ENCODE data around the gene SLC7A14. TPM values are rescaled to one million over a fixed set of nuclear protein-coding genes. Genes with fewer than 3 reads are reported as not detected.

SLC7A14 gene
- total RNA-seq, 4 donors from 2014 or later, result 0.44 TPM; not detected in 3

DNA sequence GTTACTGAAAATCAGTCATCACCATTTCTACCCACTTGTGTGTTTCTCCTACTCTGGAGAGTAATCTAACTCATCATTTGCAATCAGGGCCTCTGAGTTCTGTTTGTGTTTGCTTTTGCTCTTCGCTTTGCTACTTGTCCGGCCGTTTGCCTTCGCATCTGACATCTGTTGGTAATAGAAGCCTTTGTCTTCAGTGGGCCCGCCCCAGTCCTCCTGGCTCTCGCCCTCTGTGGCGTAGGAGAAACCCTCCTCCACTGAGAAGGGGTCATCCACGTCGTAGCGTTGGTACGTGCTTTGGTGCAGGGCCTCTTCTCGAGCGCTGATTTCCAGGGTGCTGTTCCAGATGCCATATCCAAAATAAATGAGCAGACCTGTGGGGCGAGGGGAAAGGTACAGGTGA is 118.9 kb downstream of the SLC7A14 start:
- no peaks in the 10 kb centered on the region for H3K9me3 ChIP-seq
- H3K27me3 ChIP-seq, result no peaks in the 10 kb centered on the region
- peaks cover 0 to 55% (median 18%) of the 10 kb centered on the region in 4 donors for H3K4me1 ChIP-seq
- peak; percentile 33 to 47 for DNase-seq (ENCODE audit: low spot score in 2 of 2)
- WGBS, 2 donors, result 26 to 38% methylated on average over 14 of the region's 14 CpGs
- no peak for TF ChIP-seq POLR2A (IDR thresholded peaks at IDR 0.05)
- TF ChIP-seq EP300 (IDR thresholded peaks at IDR 0.05), result peak in 1 of 2 donors; percentile 45
- no peak overlapping the region for H3K4me3 ChIP-seq
- no peaks in the 10 kb centered on the region for H3K36me3 ChIP-seq
- peak overlapping the region in 3 of 4 donors; percentile 23 to 76 (median 74) for H3K27ac ChIP-seq

DNA sequence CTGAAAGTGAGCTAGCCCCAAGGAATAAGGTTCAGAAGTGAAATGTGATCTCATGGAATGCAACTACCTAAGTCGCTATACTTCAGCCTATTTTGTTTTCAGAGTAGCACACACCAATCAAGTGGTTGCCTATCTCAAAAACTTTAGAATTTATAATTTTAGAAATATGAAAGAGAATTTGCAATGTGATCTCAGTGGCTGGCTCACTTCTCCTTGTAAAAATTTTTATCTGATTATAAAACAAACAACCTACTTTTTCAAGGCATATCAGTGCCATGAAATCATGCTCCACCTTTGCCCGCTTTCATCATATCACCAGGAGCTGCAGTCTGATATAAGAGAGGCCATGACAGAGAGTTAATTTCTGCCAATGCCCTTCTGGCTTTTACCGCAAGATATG is 119.9 kb downstream of the SLC7A14 start:
- no peak for DNase-seq (ENCODE audit: low spot score in 2 of 2)
- H3K4me1 ChIP-seq, result peaks cover 0 to 50% (median 16%) of the 10 kb centered on the region in 4 donors
- H3K36me3 ChIP-seq, result no peaks in the 10 kb centered on the region
- no peak overlapping the region for H3K4me3 ChIP-seq
- H3K27me3 ChIP-seq, result no peaks in the 10 kb centered on the region
- H3K9me3 ChIP-seq, result no peaks in the 10 kb centered on the region
- WGBS, 2 donors, result 78 to 95% methylated on average over 3 of the region's 3 CpGs
- TF ChIP-seq EP300 (IDR thresholded peaks at IDR 0.05) (no peak), POLR2A (IDR thresholded peaks at IDR 0.05) (no peak)
- TF ChIP-seq, protein P1, sequence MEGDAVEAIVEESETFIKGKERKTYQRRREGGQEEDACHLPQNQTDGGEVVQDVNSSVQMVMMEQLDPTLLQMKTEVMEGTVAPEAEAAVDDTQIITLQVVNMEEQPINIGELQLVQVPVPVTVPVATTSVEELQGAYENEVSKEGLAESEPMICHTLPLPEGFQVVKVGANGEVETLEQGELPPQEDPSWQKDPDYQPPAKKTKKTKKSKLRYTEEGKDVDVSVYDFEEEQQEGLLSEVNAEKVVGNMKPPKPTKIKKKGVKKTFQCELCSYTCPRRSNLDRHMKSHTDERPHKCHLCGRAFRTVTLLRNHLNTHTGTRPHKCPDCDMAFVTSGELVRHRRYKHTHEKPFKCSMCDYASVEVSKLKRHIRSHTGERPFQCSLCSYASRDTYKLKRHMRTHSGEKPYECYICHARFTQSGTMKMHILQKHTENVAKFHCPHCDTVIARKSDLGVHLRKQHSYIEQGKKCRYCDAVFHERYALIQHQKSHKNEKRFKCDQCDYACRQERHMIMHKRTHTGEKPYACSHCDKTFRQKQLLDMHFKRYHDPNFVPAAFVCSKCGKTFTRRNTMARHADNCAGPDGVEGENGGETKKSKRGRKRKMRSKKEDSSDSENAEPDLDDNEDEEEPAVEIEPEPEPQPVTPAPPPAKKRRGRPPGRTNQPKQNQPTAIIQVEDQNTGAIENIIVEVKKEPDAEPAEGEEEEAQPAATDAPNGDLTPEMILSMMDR (IDR thresholded peaks at IDR 0.05), result no peak
- peak overlapping the region in 2 of 4 donors; percentile 74 to 76 for H3K27ac ChIP-seq

DNA sequence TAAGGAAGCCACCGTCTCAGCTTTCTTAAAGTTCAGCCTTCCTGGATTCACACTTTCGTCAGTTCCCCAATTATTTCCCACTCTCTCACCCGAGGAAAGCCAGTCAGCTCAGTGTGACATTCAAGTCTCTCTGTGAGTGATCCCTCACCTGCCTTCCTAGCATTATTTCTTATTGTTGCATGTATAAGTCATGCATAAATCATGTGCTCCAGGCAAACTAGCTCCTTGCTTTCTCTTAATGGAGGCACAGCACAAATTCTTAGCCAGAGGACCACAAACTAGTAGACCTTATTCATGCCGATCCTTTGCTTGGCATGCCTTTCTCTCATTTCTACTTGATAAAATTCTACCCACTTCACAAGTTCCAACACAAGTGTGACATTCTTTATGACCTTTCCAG is 122.9 kb downstream of the SLC7A14 start:
- peaks cover 0 to 21% (median 6%) of the 10 kb centered on the region in 4 donors for H3K4me1 ChIP-seq
- no peak overlapping the region for H3K27ac ChIP-seq
- TF ChIP-seq EP300 (IDR thresholded peaks at IDR 0.05) (no peak), POLR2A (IDR thresholded peaks at IDR 0.05) (no peak)
- TF ChIP-seq, protein P1 (IDR thresholded peaks at IDR 0.05), result no peak
- H3K4me3 ChIP-seq, result no peak overlapping the region
- H3K9me3 ChIP-seq, result no peaks in the 10 kb centered on the region
- DNase-seq (ENCODE audit: low spot score in 2 of 2), result no peak
- H3K27me3 ChIP-seq, result no peaks in the 10 kb centered on the region
- WGBS, 2 donors, result 83 to 84% methylated on average over 4 of the region's 4 CpGs
- H3K36me3 ChIP-seq, result no peaks in the 10 kb centered on the region

DNA sequence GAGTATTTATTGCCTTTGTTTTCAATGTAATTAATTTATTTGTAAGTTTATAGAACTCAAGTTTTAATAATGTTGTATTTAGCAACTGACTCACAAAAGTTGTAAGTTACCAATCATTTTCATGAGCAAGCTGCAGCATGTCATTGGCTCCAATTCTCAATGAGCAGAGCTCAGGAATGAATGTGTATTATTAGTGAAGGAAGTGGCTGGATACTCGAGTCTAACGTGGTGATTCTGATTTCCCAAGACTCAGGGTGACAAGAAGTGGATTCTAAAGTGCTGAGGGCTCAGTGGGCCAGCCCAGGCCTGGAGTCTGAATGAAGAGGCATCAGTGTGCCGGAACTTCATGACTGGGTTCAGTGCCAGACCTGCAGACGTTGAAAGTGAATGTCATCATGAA is 127.6 kb downstream of the SLC7A14 start:
- no peaks in the 10 kb centered on the region for H3K36me3 ChIP-seq
- H3K27ac ChIP-seq, result no peak overlapping the region
- H3K9me3 ChIP-seq, result no peaks in the 10 kb centered on the region
- H3K27me3 ChIP-seq, result no peaks in the 10 kb centered on the region
- no peaks in the 10 kb centered on the region for H3K4me1 ChIP-seq
- DNase-seq (ENCODE audit: low spot score in 2 of 2), result no peak
- H3K4me3 ChIP-seq, result no peak overlapping the region
- 65 to 71% methylated on average over 3 to 4 of the region's 4 CpGs for WGBS, 2 donors
- TF ChIP-seq POLR2A (IDR thresholded peaks at IDR 0.05), result no peak
- TF ChIP-seq EP300 (IDR thresholded peaks at IDR 0.05), result no peak
- TF ChIP-seq, protein P1 (IDR thresholded peaks at IDR 0.05), result no peak

DNA sequence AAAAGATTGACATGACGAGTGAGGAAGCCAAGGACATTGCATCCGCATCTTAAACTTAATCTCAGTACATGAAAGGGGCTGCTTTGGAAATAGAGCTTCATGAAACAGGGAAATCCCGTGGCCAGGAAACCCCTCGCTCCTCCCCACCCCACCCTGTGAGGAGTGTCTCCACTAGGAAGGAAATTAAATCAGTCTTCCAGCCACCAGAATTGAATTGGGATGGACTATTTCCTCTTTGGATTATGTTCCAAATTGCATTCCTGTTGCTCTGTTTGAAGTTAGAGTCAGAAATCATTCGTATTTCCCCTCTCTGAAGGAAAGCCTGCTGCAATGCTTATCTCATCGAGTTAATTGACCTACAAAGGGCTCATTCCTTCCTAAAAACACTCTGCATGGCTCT is 131.4 kb downstream of the SLC7A14 start:
- H3K9me3 ChIP-seq, result no peaks in the 10 kb centered on the region
- H3K27me3 ChIP-seq, result no peaks in the 10 kb centered on the region
- no peaks in the 10 kb centered on the region for H3K4me1 ChIP-seq
- DNase-seq (ENCODE audit: low spot score in 2 of 2), result no peak
- TF ChIP-seq, protein P1 (IDR thresholded peaks at IDR 0.05), result no peak
- TF ChIP-seq POLR2A (IDR thresholded peaks at IDR 0.05) (no peak), EP300 (IDR thresholded peaks at IDR 0.05) (no peak)
- 69 to 72% methylated on average over 6 of the region's 6 CpGs for WGBS, 2 donors
- no peak overlapping the region for H3K27ac ChIP-seq
- H3K4me3 ChIP-seq, result no peak overlapping the region
- no peaks in the 10 kb centered on the region for H3K36me3 ChIP-seq

DNA sequence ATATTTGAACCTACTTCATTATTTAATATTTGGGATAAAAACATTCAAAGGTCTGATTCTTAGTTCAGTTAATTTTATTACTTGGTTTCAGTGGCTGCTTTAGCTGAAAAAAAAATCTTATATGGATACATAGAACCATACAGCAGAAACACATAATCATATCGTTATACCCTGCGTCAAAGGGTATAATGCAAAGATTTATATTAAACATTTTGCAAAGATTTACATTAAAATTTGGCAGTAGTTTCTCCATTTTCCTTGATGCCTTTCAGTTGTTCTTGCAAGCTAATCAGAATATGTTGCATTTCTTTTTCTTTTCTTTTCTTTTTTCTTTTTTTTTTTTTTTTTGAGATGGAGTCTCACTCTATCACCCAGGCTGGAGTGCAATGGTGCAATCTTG is 135.8 kb downstream of the SLC7A14 start:
- Histone ChIP-seq H3K4me1 (peaks cover 0 to 11% (median 4%) of the 10 kb centered on the region in 4 donors), H3K36me3 (no peaks in the 10 kb centered on the region), H3K27ac (no peak overlapping the region), H3K27me3 (no peaks in the 10 kb centered on the region), H3K9me3 (no peaks in the 10 kb centered on the region), H3K4me3 (no peak overlapping the region)
- WGBS, 2 donors, result 80 to 87% methylated on average over 2 of the region's 2 CpGs
- DNase-seq (ENCODE audit: low spot score in 2 of 2), result no peak
- TF ChIP-seq, protein P1 (IDR thresholded peaks at IDR 0.05), result no peak
- TF ChIP-seq EP300 (IDR thresholded peaks at IDR 0.05), result no peak
- TF ChIP-seq POLR2A (IDR thresholded peaks at IDR 0.05), result no peak

Measured in tibial nerve (tissue), 4 donors.